ENCODE data around the gene MT1B. TPM values are rescaled to one million over a fixed set of nuclear protein-coding genes. Genes with fewer than 3 reads are reported as not detected.
"Not testable (repeated sequence)": the region's sequence is repeated elsewhere in the genome, so short reads cannot be mapped to it uniquely, and the experiment has no call there.

Gene MT1B
- total RNA-seq, 1 experiment from 2014 or later = not detected

- POLR2A ChIA-PET = no interaction called here
- no peak for ATAC-seq
- RAD21 ChIA-PET (ENCODE audit: low non-redundant PET in 1 of 2, low total read pairs in 2 of 2, uncharacterized antibody in 2 of 2, unreplicated experiment in 2 of 2) = no interaction called here
- Histone ChIP-seq H3K79me2 (ENCODE audit: insufficient read depth, low read length) (no peaks in the 10 kb centered on the region), H3K4me3 (replicated peaks in 1 of 2; ENCODE audit: low read depth in 1 of 2, low read length in 2 of 2) (no peak overlapping the region), H2AFZ (ENCODE audit: low read depth, low read length, poor library complexity, severe bottlenecking) (no peak overlapping the region), H3K27ac (ENCODE audit: low read depth, low read length) (no peak overlapping the region), H3K9me3 (ENCODE audit: control insufficient read depth in 1 of 2, insufficient read depth in 1 of 2, low read depth in 1 of 2, low read length in 2 of 2) (no peaks in the 10 kb centered on the region), H3K9ac (ENCODE audit: low read length) (no peak overlapping the region), H3K4me1 (ENCODE audit: control insufficient read depth in 1 of 2, insufficient read depth in 2 of 2, low read length in 2 of 2) (no peaks in the 10 kb centered on the region), H3K4me2 (ENCODE audit: low read length) (no peak overlapping the region), H3K36me3 (ENCODE audit: control insufficient read depth in 1 of 2, insufficient read depth in 2 of 2, low read length in 2 of 2) (no peaks in the 10 kb centered on the region), H3K27me3 (ENCODE audit: insufficient read depth, low read length) (no peaks in the 10 kb centered on the region), H4K20me1 (ENCODE audit: insufficient read depth) (no peaks in the 10 kb centered on the region), H3K9me2 (ENCODE audit: insufficient read depth) (no peaks in the 10 kb centered on the region)
- CTCF ChIA-PET = no interaction called here
- no peak for TF ChIP-seq EZH2 (IDR thresholded peaks at IDR 0.05)
- no peak for TF ChIP-seq ATF3 (IDR thresholded peaks at IDR 0.05)
- no peak for TF ChIP-seq ZNF274 (IDR thresholded peaks at IDR 0.05; ENCODE audit: low read depth, low read length)
- no peak for TF ChIP-seq JUND (IDR thresholded peaks at IDR 0.05)
- no peak for TF ChIP-seq CTCF (IDR thresholded peaks at IDR 0.05 in 2 of 3, conservative IDR thresholded peaks at IDR 0.05 in 1 of 3; ENCODE audit: borderline replicate concordance in 1 of 3, insufficient read depth in 1 of 3, low read depth in 2 of 3, low read length in 2 of 3)
- TF ChIP-seq YY1 (IDR thresholded peaks at IDR 0.05; ENCODE audit: extremely low read depth, insufficient replicate concordance, low read depth, low read length) = no peak
- TF ChIP-seq MAX (IDR thresholded peaks at IDR 0.05) = no peak
- no peak for TF ChIP-seq RAD21 (IDR thresholded peaks at IDR 0.05; ENCODE audit: low read depth)
- no peak for TF ChIP-seq TCF7L2 (IDR thresholded peaks at IDR 0.05; ENCODE audit: borderline replicate concordance, extremely low read depth, insufficient read depth, insufficient read length)
- no peak for TF ChIP-seq EZH2phosphoT487 (IDR thresholded peaks at IDR 0.05; ENCODE audit: borderline replicate concordance)
- no peak for TF ChIP-seq SP1 (IDR thresholded peaks at IDR 0.05; ENCODE audit: low read depth)
- no peak for TF ChIP-seq CEBPB (IDR thresholded peaks at IDR 0.05; ENCODE audit: low read depth)
- TF ChIP-seq ZFX (IDR thresholded peaks at IDR 0.05) = no peak
- no peak for TF ChIP-seq ZBTB33 (IDR thresholded peaks at IDR 0.05; ENCODE audit: extremely low read depth, insufficient replicate concordance, low read length)
- TF ChIP-seq CBX3 (IDR thresholded peaks at IDR 0.05; ENCODE audit: low read depth) = no peak
- no peak for TF ChIP-seq FOSL1 (IDR thresholded peaks at IDR 0.05; ENCODE audit: low read depth)
- no peak for TF ChIP-seq SIN3A (IDR thresholded peaks at IDR 0.05; ENCODE audit: low read depth)
- no peak for TF ChIP-seq POLR2A (IDR thresholded peaks at IDR 0.05; ENCODE audit: borderline replicate concordance, extremely low read depth, insufficient read depth, insufficient read length)
- no peak for TF ChIP-seq EGR1 (IDR thresholded peaks at IDR 0.05; ENCODE audit: low read depth)
- no TSS peak for BruUV-seq (replicated peaks)
- no peak for DNase-seq (ENCODE audit: low read depth, low spot score)
- intact Hi-C loops (cut with micrococcal nuclease) = no loop called here
Observed at GRCh38 chr16:56670620-56670934, 18.9 kb downstream of the MT1B start.

GRCh38 chr16:56671691-56672090 is 20.0 kb downstream of the MT1B start:
- H3K9me3 ChIP-seq (ENCODE audit: control insufficient read depth in 1 of 2, insufficient read depth in 1 of 2, low read depth in 1 of 2, low read length in 2 of 2); H2AFZ ChIP-seq (ENCODE audit: low read depth, low read length, poor library complexity, severe bottlenecking); H3K36me3 ChIP-seq (ENCODE audit: control insufficient read depth in 1 of 2, insufficient read depth in 2 of 2, low read length in 2 of 2); intact Hi-C loops (cut with micrococcal nuclease); H3K4me3 ChIP-seq (replicated peaks in 1 of 2; ENCODE audit: low read depth in 1 of 2, low read length in 2 of 2); POLR2A ChIA-PET; CTCF ChIA-PET; DNase-seq (ENCODE audit: low read depth, low spot score); H3K4me2 ChIP-seq (ENCODE audit: low read length); H3K79me2 ChIP-seq (ENCODE audit: insufficient read depth, low read length); H3K4me1 ChIP-seq (ENCODE audit: control insufficient read depth in 1 of 2, insufficient read depth in 2 of 2, low read length in 2 of 2); H3K9ac ChIP-seq (ENCODE audit: low read length); RAD21 ChIA-PET (ENCODE audit: low non-redundant PET in 1 of 2, low total read pairs in 2 of 2, uncharacterized antibody in 2 of 2, unreplicated experiment in 2 of 2); H3K27me3 ChIP-seq (ENCODE audit: insufficient read depth, low read length); H4K20me1 ChIP-seq (ENCODE audit: insufficient read depth); BruUV-seq (replicated peaks); H3K27ac ChIP-seq (ENCODE audit: low read depth, low read length); H3K9me2 ChIP-seq (ENCODE audit: insufficient read depth); ATAC-seq: not testable (repeated sequence)
